Ovary (tissue), 9 donors: Measurements from ENCODE around the gene LMX1A. TPM values are rescaled to one million over a fixed set of nuclear protein-coding genes. Genes with fewer than 3 reads are reported as not detected.

Source experiments
- DNase-seq, 5 donors: peaks; one replicate each; pipeline ENCODE4 v3.0.0-alpha.2; 2019 to 2020
- H3K27ac ChIP-seq, 2 donors: fragments of 200-600 bp; one replicate each; pipeline versions ENCODE4 v1.5.1 to v1.8.0; 2019 to 2022
- H3K27me3 ChIP-seq: fragments of 200-600 bp; one replicate; pipeline ENCODE4 v1.8.0; 2022
- H3K36me3 ChIP-seq: fragments of 200-600 bp; sonication (generic); one replicate; pipeline ENCODE4 v1.5.1; 2019
- H3K4me1 ChIP-seq: one replicate; pipeline ENCODE4 v1.8.1; 2013; ENCODE audit warnings: mild to moderate bottlenecking, moderate library complexity; ENCODE audit not compliant: insufficient read depth
- H3K4me3 ChIP-seq: fragments of 200-600 bp; sonication (generic); one replicate; pipeline ENCODE4 v1.5.1; 2017
- H3K9me3 ChIP-seq, 2 donors: fragments of 200-600 bp in 1 of 2; sonication (generic) in 1 of 2; one replicate each; pipeline versions ENCODE4 v1.5.1 to v1.8.1; 2013 to 2019; ENCODE audit warnings: mild to moderate bottlenecking in 1 of 2, moderate library complexity in 1 of 2
- CTCF ChIP-seq, 3 donors: fragments of 450-650 bp in 2 of 3; fragments of 200-600 bp in 1 of 3; IDR thresholded peaks; one replicate each; pipeline versions ENCODE4 v1.5.1 to v1.8.0; 2016 to 2022; ENCODE audit warnings: antibody characterized with exemption in 3 of 3, mild to moderate bottlenecking in 1 of 3
- EP300 ChIP-seq: sonication (generic); formaldehyde crosslinking; IDR thresholded peaks from one replicate; pipeline ENCODE4 v1.6.1; 2017; ENCODE audit warnings: antibody characterized with exemption
- POLR2A ChIP-seq: fragments of 450-650 bp; IDR thresholded peaks from one replicate; pipeline ENCODE4 v1.6.1; 2017; ENCODE audit warnings: antibody characterized with exemption, mild to moderate bottlenecking, moderate library complexity
- WGBS, 3 donors: extraction: QIAGEN DNeasy Blood & Tissue Kit in 1 of 3; methylation state at CpG; one replicate each; pipeline versions ENCODE4 v1.1.5 to v1.1.7; 2013 to 2017; 5-methylcytosine and 5-hydroxymethylcytosine counted together
- intact Hi-C, 4 donors: fragments of 100-400 bp; cut with DNase I; formaldehyde crosslinking; loops; one replicate each; pipeline versions ENCODE4 v1.11.0 to v1.15.1; 2022 to 2023
- polyA plus RNA-seq, 2 donors: library from polyadenylated mRNA; stranded (reverse); fragments of 200-250 nt in 1 of 2; fragments of 350-450 nt in 1 of 2; fragmentation: Illumina TruSeq in 1 of 2; extraction: RNeasy Lipid Tissue Mini Kit (QIAGEN cat#74804) in 1 of 2; gene quantifications; one replicate each; pipeline ENCODE4 v1.2.3, GENCODE V29; 2013 to 2014
- total RNA-seq, 7 donors: library from RNA; depleted of rRNA in 2 of 7; stranded (reverse); fragments of >200 nt in 2 of 7; fragmentation: NEBNext Ultra II Directional in 3 of 7; extraction: Animal tissue kit (Norgen Biotek cat#: 25700) in 3 of 7; gene quantifications; one replicate each; pipeline versions ENCODE4 v1.1.0 to v1.2.4, GENCODE V29; 2016 to 2023
- donor health status: DM: no; HTN: no; CAD: no; lungs with moderate emphysema.
- donor health status: DM: no; HTN: no; CAD: no.
- donor health status: Bipolar disorder and iron deficiency.
- donor health status: DM: yes; HTN: yes; CAD: no.
- donor health status: DM: no; HTN: no; CAD: no.
- donor health status: DM: yes; HTN: yes; CAD: no.

The LMX1A gene
- total and polyA plus RNA-seq, 9 donors: 0.15 TPM; not detected in 8

GRCh38 chr1:165353731-165354671 is 2.5 kb downstream of the LMX1A start:
- Histone ChIP-seq H3K4me3 (no peak overlapping the region), H3K36me3 (no peaks in the 10 kb centered on the region), H3K27ac (no peak overlapping the region), H3K27me3 (no peaks in the 10 kb centered on the region), H3K9me3 (no peaks in the 10 kb centered on the region), H3K4me1 (peaks cover 1% of the 10 kb centered on the region)
- TF ChIP-seq POLR2A: no peak
- TF ChIP-seq CTCF (IDR thresholded peaks at IDR 0.05): no peak
- no peak for TF ChIP-seq EP300
- DNase-seq: no peak
- intact Hi-C loops: no loop called here
- WGBS, 3 donors: 7 to 8% (median 7%) methylated on average over 52 of the region's 52 CpGs

GRCh38 chr1:165352442-165353293 is 3.8 kb downstream of the LMX1A start:
- H3K27me3 ChIP-seq: no peaks in the 10 kb centered on the region
- WGBS, 3 donors: 2 to 3% (median 3%) methylated on average over 48 to 59 of the region's 59 CpGs
- TF ChIP-seq POLR2A (no peak), EP300 (no peak), CTCF (IDR thresholded peaks at IDR 0.05) (no peak)
- H3K27ac ChIP-seq: no peak overlapping the region
- no peaks in the 10 kb centered on the region for H3K9me3 ChIP-seq
- no peaks in the 10 kb centered on the region for H3K36me3 ChIP-seq
- peaks cover 1% of the 10 kb centered on the region for H3K4me1 ChIP-seq
- no peak overlapping the region for H3K4me3 ChIP-seq
- DNase-seq: no peak
- intact Hi-C loops: no loop called here

GRCh38 chr1:165351863-165352441 is 4.6 kb downstream of the LMX1A start:
- H3K4me1 ChIP-seq: peaks cover 1% of the 10 kb centered on the region

More at GRCh38 chr1:165351863-165352441, 4.6 kb downstream of the LMX1A start:
- Histone ChIP-seq H3K4me3 (no peak overlapping the region), H3K36me3 (no peaks in the 10 kb centered on the region), H3K9me3 (no peaks in the 10 kb centered on the region), H3K27me3 (no peaks in the 10 kb centered on the region), H3K27ac (no peak overlapping the region)
- intact Hi-C loops: no loop called here
- DNase-seq: no peak
- 6 to 13% (median 10%) methylated on average over 20 of the region's 20 CpGs for WGBS, 3 donors
- TF ChIP-seq CTCF (IDR thresholded peaks at IDR 0.05): no peak
- no peak for TF ChIP-seq POLR2A
- TF ChIP-seq EP300: no peak
